Kasumi-1 (cell line): Measurements from ENCODE around the gene RPS6KA3.
A peak's percentile ranks its signal among the peaks of the same experiment; 100 is the strongest.

Source experiments
- DNase-seq, 2 experiments: peaks; one replicate each; lab custom pipeline; 2025; lab: John Stamatoyannopoulos, UW

RPS6KA3 gene

GRCh38 chrX:20266810-20267606 is at the start of gene RPS6KA3:
RPS6KA3 (minus strand) TSS chrX:20266909; CDS start chrX:20266632, 277 bp downstream.
- DNase-seq: peak; percentile 62 to 82

DNA sequence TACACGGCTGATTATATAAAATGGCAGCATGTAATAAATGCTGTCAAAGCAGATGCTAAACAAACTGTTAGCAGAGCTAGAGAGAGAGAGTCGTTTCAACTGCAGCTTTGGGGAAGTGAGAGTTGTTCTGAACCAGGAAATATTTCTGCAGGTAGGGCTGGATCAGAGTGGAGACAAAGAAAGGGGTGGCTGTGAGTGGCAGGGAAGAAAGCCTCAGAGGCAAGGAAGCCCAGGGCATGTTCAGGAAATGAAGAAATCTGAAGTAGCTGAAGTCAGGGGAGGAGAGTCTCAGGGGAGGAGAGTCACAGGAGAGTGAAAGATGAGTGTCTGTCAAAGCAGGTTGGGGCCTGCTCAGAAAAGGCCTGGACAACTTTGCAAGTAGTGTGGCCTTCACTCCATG is 48.4 kb upstream of the RPS6KA3 start:
- peak; percentile 57 to 60 for DNase-seq

DNA sequence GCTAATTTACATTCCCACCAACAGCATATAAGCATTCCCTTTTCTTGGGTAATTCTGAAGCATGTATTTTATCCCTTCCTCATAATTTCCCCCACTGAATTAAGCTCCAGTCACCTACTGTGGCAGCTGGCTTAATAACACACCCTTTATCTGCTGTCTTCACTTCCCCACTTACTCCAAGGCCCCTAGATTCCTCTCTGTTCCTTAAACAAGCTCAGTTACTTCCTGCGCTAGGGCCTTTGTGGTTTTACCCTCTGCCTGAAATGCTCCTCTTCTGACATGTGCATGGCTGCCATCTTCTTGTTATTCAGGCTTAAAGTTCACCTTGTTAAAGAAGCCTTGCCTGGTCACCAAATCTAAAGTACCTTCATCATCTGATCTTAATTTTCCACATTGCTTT is 47.2 kb upstream of the RPS6KA3 start:
- peak; percentile 88 to 92 for DNase-seq

GRCh38 chrX:20312018-20312417 is 45.3 kb upstream of the RPS6KA3 start:
- no peak for DNase-seq

DNA sequence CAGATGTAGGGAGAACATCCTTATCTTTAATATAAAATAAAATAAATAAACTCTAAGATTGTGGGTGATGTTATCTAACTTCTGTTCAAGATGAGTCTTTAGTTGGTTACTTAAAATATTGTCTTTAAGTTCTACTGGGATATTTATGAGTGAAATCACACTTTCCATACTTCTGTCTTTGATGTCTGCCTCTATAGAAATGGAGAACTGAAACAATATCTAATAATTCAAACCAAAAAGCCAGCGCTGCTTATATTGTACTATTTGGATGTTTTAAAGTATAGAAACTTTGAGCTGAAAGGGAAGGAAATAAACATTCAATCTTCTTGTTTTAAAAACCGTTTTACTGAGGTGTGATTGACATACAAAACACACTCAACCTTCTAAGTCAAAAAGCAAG is 44.8 kb upstream of the RPS6KA3 start:
- DNase-seq: no peak

DNA sequence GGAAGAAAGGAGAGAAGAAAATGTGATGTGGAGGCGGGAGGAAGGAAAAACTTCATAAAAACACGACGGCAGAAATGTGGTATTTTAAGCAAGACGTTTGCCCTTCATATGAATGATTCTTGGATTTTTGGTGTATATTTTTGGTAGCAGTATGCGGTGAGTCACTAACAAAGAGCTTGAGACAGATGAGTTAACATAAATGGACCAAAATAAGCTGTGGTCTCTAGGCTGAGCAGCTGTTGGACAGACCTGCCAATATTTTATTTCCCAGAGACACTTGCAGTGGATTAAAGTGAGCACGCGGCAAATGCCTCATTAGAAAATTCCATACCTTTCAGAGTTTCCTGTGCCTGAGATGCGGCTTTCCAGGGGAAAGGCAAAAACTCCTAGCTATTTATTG is 43.1 kb upstream of the RPS6KA3 start:
- no peak for DNase-seq

GRCh38 chrX:20306668-20307067 is 40.0 kb upstream of the RPS6KA3 start:
- DNase-seq: no peak

GRCh38 chrX:20300822-20301221 is 34.1 kb upstream of the RPS6KA3 start:
- no peak for DNase-seq

- DNase-seq: no peak
These were observed 28.2 kb upstream of the RPS6KA3 start for GRCh38 chrX:20294957-20295356.

- no peak for DNase-seq
These were observed 27.6 kb upstream of the RPS6KA3 start for GRCh38 chrX:20294284-20294683.

GRCh38 chrX:20285511-20285910 is 18.8 kb upstream of the RPS6KA3 start:
- DNase-seq: no peak

DNA sequence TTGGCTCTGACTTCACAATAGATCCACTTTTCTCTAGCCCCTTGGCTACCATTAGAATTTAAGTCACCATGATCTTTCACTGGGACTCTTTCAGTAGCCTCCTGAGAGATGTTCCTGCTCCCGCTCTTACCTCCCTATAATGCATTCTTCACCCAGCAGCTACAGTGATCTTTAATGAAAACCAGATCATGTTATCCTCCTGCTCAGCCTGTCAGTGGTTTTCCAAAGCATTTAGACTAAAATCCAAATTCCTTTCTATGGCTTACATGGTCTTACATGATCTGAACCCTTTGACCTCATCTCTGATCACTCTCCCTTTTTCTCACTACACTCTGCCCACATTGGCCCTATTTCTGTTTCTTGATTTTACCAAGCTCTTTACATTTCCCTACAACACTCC is 18.3 kb upstream of the RPS6KA3 start:
- DNase-seq: no peak

DNA sequence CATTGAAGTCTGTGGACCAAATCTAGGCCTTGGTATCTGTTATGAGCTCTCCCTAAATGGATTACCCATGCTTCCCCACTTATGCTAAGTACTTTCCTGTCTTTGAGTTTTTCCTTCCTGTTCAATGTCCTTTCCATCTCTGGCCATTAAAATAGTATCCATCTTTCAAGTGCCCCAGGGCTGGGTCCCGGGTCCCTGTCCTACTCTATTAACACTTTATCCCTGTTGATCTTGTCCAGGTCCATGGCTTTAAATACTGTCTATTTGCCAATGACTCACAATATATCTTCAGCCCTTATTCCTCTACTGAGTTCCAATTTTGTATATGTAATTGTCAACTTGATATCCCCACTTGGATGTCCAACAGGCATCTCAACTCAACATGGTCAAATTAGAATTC is 17.7 kb upstream of the RPS6KA3 start:
- no peak for DNase-seq

DNA sequence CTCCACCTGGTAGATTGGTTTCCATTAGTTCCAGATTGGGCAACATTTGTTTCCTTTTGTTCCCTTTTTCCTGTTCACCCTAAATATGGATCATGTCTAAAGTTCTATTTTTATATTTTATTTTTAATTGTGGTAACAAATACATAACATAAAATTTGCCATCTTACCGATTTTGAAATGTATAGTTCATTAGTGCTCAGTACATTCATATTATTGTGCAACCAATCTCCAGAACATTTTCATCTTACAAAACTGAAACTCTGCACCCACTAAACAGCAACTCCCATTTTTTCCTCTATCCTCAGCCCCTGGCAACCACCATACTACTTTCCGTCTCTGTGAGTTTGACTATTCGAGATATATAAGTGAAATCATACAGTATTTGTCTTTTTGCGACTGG is 14.2 kb upstream of the RPS6KA3 start:
- no peak for DNase-seq

GRCh38 chrX:20274121-20274520 is 7.4 kb upstream of the RPS6KA3 start:
- DNase-seq: no peak

- no peak for DNase-seq
These were observed 5.0 kb upstream of the RPS6KA3 start for GRCh38 chrX:20271730-20272129.

DNA sequence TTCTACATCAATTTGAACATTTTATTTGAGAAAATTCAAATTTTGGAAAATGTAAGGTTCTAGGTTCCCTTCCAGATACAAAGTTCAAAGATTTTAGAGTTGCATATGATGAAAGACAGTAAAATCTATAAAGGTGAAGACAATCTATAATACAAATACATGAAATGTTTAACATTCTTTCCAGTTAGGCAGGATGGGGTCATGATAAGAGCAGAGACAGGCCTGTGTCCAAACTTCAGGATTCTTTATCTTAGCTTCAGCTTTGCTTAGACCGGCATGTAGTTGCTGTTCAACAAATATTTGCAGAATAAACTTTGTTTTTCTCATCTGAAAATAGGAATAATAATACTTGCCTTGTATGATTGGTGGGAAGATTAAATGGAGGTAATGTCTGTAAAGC is 4.5 kb upstream of the RPS6KA3 start:
- no peak for DNase-seq

DNA sequence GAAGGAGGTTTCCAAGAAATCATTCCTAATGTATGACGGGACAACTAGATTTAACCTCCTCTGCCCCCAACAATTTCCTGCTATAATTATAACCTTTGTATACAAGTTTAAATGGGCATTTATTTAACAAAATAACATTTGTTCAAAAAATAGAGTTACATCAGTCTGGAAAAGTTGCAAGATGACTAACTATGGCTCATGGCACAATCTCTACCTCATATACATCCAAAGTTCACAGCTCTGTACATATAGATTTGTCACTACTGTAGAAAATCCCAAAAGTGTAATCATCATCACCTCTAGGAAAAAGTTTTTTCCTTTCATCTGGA is 3.8 kb upstream of the RPS6KA3 start:
- no peak for DNase-seq

DNA sequence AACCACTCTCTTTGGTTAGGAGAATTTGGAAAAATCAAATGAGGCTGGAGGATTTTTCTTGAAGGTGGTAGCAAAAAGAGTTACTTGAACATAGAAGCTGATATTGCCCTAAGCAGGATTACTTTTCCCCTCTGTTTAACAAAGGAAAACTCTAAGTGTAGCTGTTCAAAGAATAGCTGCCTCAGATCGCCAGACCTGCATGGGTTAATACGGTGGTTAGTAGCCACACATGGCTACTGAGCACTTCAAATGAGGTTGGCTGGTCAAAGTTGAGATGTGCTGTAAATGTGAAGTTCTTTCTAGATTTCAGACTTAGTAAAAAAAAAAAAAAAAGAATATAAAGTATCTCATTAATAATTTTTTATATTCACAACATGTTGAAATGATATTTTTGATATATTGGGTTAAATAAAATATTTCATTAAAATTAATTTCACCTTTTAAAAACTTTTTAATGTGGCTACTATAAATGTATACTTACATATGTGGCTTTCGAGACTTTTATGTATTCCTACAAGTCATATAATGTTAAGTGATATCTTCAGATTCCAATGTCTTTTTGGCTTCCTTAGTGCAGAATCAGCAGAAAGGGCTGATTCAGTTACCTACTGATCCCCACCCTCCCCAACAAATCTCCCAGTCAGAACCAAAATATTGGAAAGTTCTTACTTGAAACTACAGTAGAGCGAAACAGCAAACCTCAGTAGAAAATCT is 3.3 kb upstream of the RPS6KA3 start:
- no peak for DNase-seq

GRCh38 chrX:20267931-20268701 is 1.4 kb upstream of the RPS6KA3 start:
- no peak for DNase-seq

GRCh38 chrX:20267607-20267930 is 860 bp upstream of the RPS6KA3 start:
- DNase-seq: no peak

DNA sequence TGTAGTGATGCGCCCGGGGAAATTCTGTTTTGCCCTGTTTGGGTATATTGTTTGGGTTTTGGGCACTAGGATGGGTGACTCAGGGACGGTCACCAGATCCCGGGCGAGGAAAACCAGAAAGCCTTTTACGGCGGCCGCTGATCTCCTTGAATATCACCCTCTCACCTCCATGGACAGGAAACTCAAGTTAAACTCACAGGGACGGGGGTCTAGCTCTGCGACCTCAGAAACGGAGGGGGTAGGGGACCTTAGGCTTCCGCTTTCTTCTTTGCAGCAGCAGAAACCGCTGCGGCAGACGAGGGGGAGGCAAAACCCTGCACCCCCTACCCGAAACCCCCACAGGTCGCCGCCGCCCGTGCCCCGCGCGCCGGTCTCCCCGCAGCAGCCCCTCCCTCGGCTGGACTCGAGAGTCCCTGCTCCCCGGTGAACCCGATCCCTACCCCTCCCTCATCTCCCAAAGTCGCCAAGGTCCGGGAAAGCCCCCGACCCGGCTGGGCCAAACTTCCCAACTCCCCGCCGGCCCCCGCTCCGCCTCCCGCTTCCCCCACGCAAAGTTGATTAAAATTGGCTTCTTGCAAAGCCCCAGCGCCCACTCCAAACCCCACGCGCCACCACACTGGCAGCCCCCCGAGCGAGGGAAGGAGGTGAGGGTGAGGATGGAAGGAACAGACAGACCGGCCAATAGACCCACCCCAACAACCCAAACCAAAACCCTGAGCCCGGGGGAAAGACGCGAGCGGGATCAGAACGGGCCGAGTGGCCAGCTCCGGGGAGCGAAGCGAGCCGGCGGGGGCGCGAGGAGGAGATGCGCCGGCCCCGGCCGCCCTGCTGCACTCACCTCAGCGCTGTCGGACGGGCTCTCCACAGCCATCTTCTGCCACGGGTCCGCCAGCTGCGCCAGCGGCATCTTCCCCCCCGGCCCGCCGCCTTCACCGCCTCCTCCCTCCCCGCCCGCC is 705 bp downstream of the RPS6KA3 start:
- peak; percentile 5 to 10 for DNase-seq
